ENCODE measurements around the gene CRACR2B. TPM values are rescaled to one million over a fixed set of nuclear protein-coding genes. Genes with fewer than 3 reads are reported as not detected.

Gene CRACR2B
- total RNA-seq, 6 donors from 2014 or later: 29.0 to 157 (median 41.4) TPM

- 89 to 95% methylated on average over 17 of the region's 17 CpGs for WGBS, 2 donors
- Histone ChIP-seq H3K4me3 (no peak overlapping the region), H3K36me3 (peaks cover 0 to 58% (median 38%) of the 10 kb centered on the region in 4 donors), H3K27me3 (no peaks in the 10 kb centered on the region), H3K9me3 (no peaks in the 10 kb centered on the region), H3K27ac (no peak overlapping the region), H3K4me1 (no peaks in the 10 kb centered on the region)
- DNase-seq (peak in 1 of 2 donors; percentile 67), ATAC-seq (ENCODE audit: low FRiP score in 2 of 2) (no peak)
- no peak for TF ChIP-seq EP300 (IDR thresholded peaks at IDR 0.05)
- TF ChIP-seq, protein P1, sequence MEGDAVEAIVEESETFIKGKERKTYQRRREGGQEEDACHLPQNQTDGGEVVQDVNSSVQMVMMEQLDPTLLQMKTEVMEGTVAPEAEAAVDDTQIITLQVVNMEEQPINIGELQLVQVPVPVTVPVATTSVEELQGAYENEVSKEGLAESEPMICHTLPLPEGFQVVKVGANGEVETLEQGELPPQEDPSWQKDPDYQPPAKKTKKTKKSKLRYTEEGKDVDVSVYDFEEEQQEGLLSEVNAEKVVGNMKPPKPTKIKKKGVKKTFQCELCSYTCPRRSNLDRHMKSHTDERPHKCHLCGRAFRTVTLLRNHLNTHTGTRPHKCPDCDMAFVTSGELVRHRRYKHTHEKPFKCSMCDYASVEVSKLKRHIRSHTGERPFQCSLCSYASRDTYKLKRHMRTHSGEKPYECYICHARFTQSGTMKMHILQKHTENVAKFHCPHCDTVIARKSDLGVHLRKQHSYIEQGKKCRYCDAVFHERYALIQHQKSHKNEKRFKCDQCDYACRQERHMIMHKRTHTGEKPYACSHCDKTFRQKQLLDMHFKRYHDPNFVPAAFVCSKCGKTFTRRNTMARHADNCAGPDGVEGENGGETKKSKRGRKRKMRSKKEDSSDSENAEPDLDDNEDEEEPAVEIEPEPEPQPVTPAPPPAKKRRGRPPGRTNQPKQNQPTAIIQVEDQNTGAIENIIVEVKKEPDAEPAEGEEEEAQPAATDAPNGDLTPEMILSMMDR (IDR thresholded peaks at IDR 0.05): no peak
- TF ChIP-seq POLR2A (IDR thresholded peaks at IDR 0.05): no peak
- TF ChIP-seq POLR2AphosphoS5 (IDR thresholded peaks at IDR 0.05): no peak
These were observed 40.7 kb downstream of the CRACR2B start for GRCh38 chr11:868394-868793.

GRCh38 chr11:868802-869201, 41.1 kb downstream of the CRACR2B start:
- Histone ChIP-seq H3K4me1 (no peaks in the 10 kb centered on the region), H3K4me3 (no peak overlapping the region), H3K27me3 (no peaks in the 10 kb centered on the region), H3K36me3 (peaks cover 0 to 55% (median 36%) of the 10 kb centered on the region in 4 donors), H3K9me3 (no peaks in the 10 kb centered on the region), H3K27ac (no peak overlapping the region)
- DNase-seq: peak in 1 of 2 donors; percentile 56
- no peak for ATAC-seq (ENCODE audit: low FRiP score in 2 of 2)
- WGBS, 2 donors: 83 to 100% methylated on average over 6 to 7 of the region's 12 CpGs
- TF ChIP-seq, protein P1 (IDR thresholded peaks at IDR 0.05): no peak
- TF ChIP-seq POLR2AphosphoS5 (IDR thresholded peaks at IDR 0.05): no peak
- no peak for TF ChIP-seq EP300 (IDR thresholded peaks at IDR 0.05)
- TF ChIP-seq POLR2A (IDR thresholded peaks at IDR 0.05): no peak

DNA sequence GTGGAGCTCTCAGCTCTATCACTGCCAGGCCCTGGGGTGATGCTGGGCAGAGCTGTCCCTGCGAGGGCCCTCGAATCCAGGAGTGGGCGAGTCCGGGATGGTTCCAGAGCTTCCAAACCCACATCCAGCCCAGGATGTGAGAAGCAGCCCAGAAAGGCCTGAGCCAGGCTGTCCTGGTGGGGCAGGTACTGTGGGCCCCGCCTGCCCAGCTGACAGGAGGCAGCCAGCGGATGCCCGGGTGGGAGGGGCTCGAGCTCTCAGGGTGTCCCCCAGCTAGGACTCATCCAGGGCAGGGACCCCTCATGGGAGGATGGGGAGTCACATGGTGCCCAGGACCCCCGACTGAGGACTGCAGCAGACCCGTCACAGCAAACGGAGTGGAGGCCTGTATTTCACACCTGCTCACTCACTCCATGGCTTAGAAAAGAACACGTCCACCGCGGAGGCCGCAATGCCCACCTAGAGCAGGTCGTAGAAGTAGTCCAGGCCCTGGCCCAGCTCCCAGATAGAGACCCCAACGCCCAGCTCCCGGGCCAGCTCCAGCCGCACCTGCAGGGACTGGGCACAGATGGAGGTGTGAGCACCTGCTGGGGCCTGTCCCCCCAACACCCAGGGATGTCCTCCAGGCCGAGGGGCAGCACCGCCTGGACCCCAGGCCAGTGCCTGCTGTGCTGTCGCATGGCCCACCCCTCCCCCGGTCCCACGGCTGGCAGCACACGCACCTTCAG, 41.8 kb downstream of the CRACR2B start:
- peak in 1 of 2 donors; percentile 69 for DNase-seq
- Histone ChIP-seq H3K27me3 (no peaks in the 10 kb centered on the region), H3K27ac (no peak overlapping the region), H3K36me3 (peaks cover 0 to 47% (median 31%) of the 10 kb centered on the region in 4 donors), H3K4me3 (no peak overlapping the region), H3K9me3 (no peaks in the 10 kb centered on the region), H3K4me1 (no peaks in the 10 kb centered on the region)
- no peak for ATAC-seq (ENCODE audit: low FRiP score in 2 of 2)
- 87 to 93% methylated on average over 8 to 16 of the region's 25 CpGs for WGBS, 2 donors
- TF ChIP-seq, protein P1 (IDR thresholded peaks at IDR 0.05): no peak
- no peak for TF ChIP-seq POLR2A (IDR thresholded peaks at IDR 0.05)
- TF ChIP-seq POLR2AphosphoS5 (IDR thresholded peaks at IDR 0.05): no peak
- TF ChIP-seq EP300 (IDR thresholded peaks at IDR 0.05): no peak

DNA sequence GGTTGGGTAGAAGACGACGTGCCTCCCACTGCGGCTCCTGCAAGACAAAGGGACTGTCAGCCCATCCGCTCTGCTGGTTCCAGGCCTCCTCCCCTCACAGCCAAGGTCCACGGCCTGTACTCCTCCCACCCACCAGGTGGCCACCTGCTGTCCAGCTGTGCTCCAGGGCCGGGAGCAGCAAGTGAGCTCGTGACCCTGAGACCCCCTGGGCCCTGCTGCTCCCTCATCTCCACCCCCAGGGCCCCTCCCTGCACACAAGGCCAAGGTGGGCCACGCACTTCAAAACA, 42.4 kb downstream of the CRACR2B start:
- H3K4me1 ChIP-seq: no peaks in the 10 kb centered on the region
- peaks cover 0 to 43% (median 28%) of the 10 kb centered on the region in 4 donors for H3K36me3 ChIP-seq
- no peak for TF ChIP-seq EP300 (IDR thresholded peaks at IDR 0.05)
- TF ChIP-seq, protein P1 (IDR thresholded peaks at IDR 0.05): peak in 1 of 6 experiments; percentile 21
- DNase-seq (no peak), ATAC-seq (ENCODE audit: low FRiP score in 2 of 2) (no peak)
- no peaks in the 10 kb centered on the region for H3K9me3 ChIP-seq
- no peak overlapping the region for H3K4me3 ChIP-seq
- H3K27ac ChIP-seq: no peak overlapping the region
- no peaks in the 10 kb centered on the region for H3K27me3 ChIP-seq
- WGBS, 2 donors: 85% methylated on average over 8 of the region's 8 CpGs; no CpG with 5 or more reads in 1 of the 2 donors

- TF ChIP-seq POLR2AphosphoS5 (IDR thresholded peaks at IDR 0.05) (no peak), POLR2A (IDR thresholded peaks at IDR 0.05) (no peak), EP300 (IDR thresholded peaks at IDR 0.05) (no peak)
- TF ChIP-seq, protein P1 (IDR thresholded peaks at IDR 0.05): no peak
- no peak for ATAC-seq (ENCODE audit: low FRiP score in 2 of 2)
- WGBS, 2 donors: 84 to 92% methylated on average over 4 to 7 of the region's 8 CpGs
These were observed 42.7 kb downstream of the CRACR2B start for GRCh38 chr11:870418-870817.

More at GRCh38 chr11:870418-870817, 42.7 kb downstream of the CRACR2B start:
- no peak overlapping the region for H3K27ac ChIP-seq
- peaks cover 0 to 39% (median 26%) of the 10 kb centered on the region in 4 donors for H3K36me3 ChIP-seq
- no peak overlapping the region for H3K4me3 ChIP-seq
- no peaks in the 10 kb centered on the region for H3K9me3 ChIP-seq
- peak in 1 of 2 donors; percentile 68 for DNase-seq
- no peaks in the 10 kb centered on the region for H3K4me1 ChIP-seq
- H3K27me3 ChIP-seq: no peaks in the 10 kb centered on the region

Measured in upper lobe of left lung (tissue), 6 donors.